HUES64 (cell line): ENCODE data around the gene SLC25A21.

ENCODE experiments used
- H3K27ac ChIP-seq: 2 replicates; pipeline ENCODE4 v1.7.0; 2013; ENCODE audit warnings: low read depth, low read length, inconsistent platforms
- H3K27me3 ChIP-seq: 2 replicates; pipeline ENCODE4 v1.6.1; 2013; ENCODE audit warnings: mild to moderate bottlenecking, low read length; ENCODE audit not compliant: insufficient read depth
- H3K36me3 ChIP-seq: 2 replicates; pipeline ENCODE4 v1.6.1; 2013; ENCODE audit warnings: mild to moderate bottlenecking, low read length; ENCODE audit not compliant: insufficient read depth
- H3K4me1 ChIP-seq: 2 replicates; pipeline ENCODE4 v1.6.1; 2013; ENCODE audit warnings: mild to moderate bottlenecking, low read length, moderate library complexity; ENCODE audit not compliant: insufficient read depth
- H3K4me3 ChIP-seq: 2 replicates; pipeline ENCODE4 v1.5.1; 2013; ENCODE audit warnings: mild to moderate bottlenecking, low read length, moderate library complexity
- H3K9ac ChIP-seq: 2 replicates; pipeline ENCODE4 v1.6.1; 2013; ENCODE audit warnings: mild to moderate bottlenecking, low read depth, low read length
- H3K9me3 ChIP-seq: 2 replicates; pipeline ENCODE4 v1.6.1; 2013; ENCODE audit warnings: low read depth, low read length; ENCODE audit not compliant: insufficient read depth
- WGBS: fragments of 150-250, 120-280 bp; methylation state at CpG from one replicate; pipeline ENCODE4 v1.1.7; 2013; ENCODE audit warnings: missing lambda C conversion rate; 5-methylcytosine and 5-hydroxymethylcytosine counted together

SLC25A21 gene

DNA sequence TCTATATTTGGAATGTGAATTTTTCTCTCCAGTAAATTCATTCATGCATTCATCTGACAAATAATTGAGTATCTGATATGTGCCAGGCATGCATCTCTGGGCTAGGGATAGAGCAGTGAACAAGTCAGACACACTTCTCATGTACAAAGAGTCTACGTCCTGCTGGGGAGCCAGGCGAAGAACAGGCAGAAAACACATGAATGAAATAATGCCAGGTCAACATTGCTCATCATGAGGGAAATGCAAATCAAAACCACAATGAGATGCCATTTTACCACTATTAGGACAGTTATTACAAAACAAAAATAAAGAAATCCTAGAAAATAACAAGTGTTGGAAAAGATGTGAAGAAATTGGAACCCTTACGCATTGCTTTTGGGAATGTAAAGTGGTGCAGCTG lies 420.5 kb downstream of the SLC25A21 start:
- Histone ChIP-seq H3K36me3 (no peaks in the 10 kb centered on the region), H3K4me1 (no peaks in the 10 kb centered on the region), H3K9me3 (0 out of 2 replicates have a peak, but pooled peaks cover 8% of the 10 kb centered on the region), H3K4me3 (no peak overlapping the region), H3K27ac (no peak overlapping the region), H3K9ac (no peak overlapping the region), H3K27me3 (no peaks in the 10 kb centered on the region)
- 98% methylated on average over 3 of the region's 3 CpGs for WGBS

DNA sequence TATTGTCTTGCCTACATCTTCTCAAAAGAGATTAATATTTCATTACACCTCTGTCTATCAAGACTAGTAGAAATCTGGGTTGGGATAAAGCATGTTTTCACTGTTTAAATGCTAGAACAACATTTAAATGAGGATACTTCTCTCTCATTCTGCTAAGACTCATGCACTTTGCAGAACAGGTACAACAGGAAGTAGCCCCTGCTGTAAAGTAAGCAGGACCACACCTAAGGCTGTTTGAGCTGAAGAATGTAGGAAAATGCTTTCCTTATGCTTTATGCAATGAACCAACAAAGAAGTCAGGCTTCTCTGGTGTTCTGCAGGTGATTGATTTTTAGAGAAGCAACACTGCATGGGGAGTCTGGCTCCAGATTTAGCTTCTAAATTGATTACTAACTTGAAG lies 421.3 kb downstream of the SLC25A21 start:
- Histone ChIP-seq H3K9ac (no peak overlapping the region), H3K36me3 (no peaks in the 10 kb centered on the region), H3K4me3 (no peak overlapping the region), H3K4me1 (no peaks in the 10 kb centered on the region), H3K27me3 (no peaks in the 10 kb centered on the region), H3K9me3 (0 out of 2 replicates have a peak, but pooled peaks cover 8% of the 10 kb centered on the region), H3K27ac (no peak overlapping the region)

DNA sequence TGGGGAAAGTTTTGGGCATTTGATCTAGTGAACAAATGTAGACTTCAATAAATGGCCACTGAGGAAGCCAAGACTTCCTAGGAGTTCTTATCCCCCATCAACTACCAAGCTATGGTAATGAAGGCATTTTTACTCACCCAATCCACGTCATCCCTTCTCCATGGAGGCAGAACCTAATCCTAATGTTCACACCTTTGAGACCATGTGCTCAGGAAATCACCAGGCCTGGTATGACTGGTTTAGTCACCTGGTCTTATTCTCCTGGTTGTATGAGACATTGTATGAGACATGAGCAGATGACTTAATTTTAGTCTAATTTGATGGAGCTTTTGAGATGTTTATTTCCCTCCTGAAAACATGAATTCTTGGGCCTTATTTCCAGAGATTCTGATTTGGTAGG lies 422.2 kb downstream of the SLC25A21 start:
- WGBS: 88% methylated on average over 1 of the region's 1 CpG
- H3K9ac ChIP-seq: no peak overlapping the region
- no peak overlapping the region for H3K27ac ChIP-seq
- H3K9me3 ChIP-seq: 0 out of 2 replicates have a peak, but pooled peaks cover 8% of the 10 kb centered on the region
- H3K27me3 ChIP-seq: no peaks in the 10 kb centered on the region
- H3K4me1 ChIP-seq: no peaks in the 10 kb centered on the region
- H3K4me3 ChIP-seq: no peak overlapping the region
- no peaks in the 10 kb centered on the region for H3K36me3 ChIP-seq

DNA sequence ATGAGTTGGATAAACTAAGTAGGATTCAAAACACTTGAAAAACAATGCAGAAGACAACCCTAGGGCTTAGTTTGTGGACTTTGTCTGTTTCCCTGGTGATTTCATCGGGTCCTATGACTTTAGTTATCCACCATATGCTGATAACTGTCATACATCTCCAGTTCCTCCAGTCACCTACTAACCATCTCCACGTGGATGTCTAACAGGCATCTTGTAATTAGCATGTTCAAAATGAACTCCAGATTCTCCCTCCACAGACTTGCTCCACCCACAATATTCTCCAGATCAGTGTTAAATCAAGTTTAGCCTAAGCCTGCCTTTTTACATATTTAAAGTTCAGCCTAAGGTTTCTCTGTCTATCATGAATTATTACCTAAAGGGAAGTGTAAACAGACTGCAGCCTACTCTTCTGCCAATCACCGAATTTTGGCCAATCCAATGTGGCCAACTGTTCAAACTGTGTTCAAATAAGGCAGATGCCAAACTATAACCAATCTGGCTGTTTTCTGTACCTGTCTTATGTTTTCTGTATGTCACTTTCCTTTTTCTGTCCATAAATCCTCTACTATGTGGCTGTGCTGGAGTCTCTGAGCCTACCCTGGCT lies 423.7 kb downstream of the SLC25A21 start:
- Histone ChIP-seq H3K9ac (no peak overlapping the region), H3K9me3 (0 out of 2 replicates have a peak, but pooled peaks cover 4% of the 10 kb centered on the region), H3K36me3 (no peaks in the 10 kb centered on the region), H3K4me3 (no peak overlapping the region), H3K4me1 (no peaks in the 10 kb centered on the region), H3K27me3 (no peaks in the 10 kb centered on the region), H3K27ac (no peak overlapping the region)
- 83% methylated on average over 3 of the region's 3 CpGs for WGBS

DNA sequence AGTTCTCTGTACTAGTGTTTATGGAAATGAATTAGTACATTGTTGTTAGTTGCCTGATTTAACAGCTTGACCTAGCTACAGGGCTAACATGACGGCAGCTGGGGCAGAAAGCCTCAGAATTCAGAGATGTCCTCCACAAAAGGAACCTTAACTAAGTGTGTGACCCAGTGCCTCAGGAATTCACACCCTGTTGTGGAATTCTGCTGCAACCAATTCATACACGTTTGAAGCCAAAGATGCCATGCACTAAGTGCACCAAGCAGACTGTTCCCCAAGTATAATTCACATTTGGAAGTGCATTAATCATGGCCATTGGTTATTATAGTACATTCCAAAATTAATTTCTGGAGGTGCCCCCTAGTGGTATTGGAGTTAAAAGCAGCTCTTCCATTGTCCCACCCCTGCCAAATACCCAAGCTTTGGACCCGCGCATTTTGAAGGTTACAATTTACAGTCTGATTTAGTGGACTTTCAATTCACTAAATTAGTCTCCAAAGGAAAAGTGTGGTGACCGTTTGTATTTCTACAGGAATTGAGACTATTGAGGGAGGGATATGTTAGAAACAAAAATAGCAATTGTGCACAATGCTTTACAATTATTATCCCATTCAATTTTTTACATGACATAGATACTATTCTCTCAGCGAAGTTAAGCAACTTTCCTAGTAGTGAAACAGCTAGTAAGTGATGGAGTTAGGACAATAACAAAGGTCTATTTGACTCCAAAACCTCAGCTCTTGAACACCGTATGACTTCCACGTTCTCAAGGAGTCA lies 424.8 kb downstream of the SLC25A21 start:
- Histone ChIP-seq H3K36me3 (no peaks in the 10 kb centered on the region), H3K9ac (no peak overlapping the region), H3K4me1 (no peaks in the 10 kb centered on the region), H3K9me3 (no peaks in the 10 kb centered on the region), H3K27me3 (no peaks in the 10 kb centered on the region), H3K4me3 (no peak overlapping the region), H3K27ac (no peak overlapping the region)
- 53% methylated on average over 6 of the region's 8 CpGs for WGBS

DNA sequence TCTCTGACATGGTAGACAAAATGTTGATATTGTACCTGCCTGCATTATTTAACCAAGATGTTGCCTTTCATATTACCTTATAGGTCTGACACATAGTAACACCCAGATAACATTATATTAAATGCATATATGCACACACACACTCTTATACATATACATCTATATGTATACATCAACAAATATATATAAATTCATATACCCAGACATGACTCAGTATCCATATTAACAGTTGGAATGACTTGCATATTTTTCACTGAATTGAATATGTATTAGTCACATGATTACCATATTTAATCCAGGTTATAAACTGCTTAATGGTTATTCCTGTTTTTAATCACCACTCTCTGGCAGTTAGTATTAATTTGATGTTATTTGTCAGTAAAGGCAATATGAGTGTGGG lies 425.5 kb downstream of the SLC25A21 start:
- Histone ChIP-seq H3K9me3 (no peaks in the 10 kb centered on the region), H3K9ac (no peak overlapping the region), H3K27ac (no peak overlapping the region), H3K4me3 (no peak overlapping the region), H3K36me3 (no peaks in the 10 kb centered on the region), H3K4me1 (no peaks in the 10 kb centered on the region), H3K27me3 (no peaks in the 10 kb centered on the region)

DNA sequence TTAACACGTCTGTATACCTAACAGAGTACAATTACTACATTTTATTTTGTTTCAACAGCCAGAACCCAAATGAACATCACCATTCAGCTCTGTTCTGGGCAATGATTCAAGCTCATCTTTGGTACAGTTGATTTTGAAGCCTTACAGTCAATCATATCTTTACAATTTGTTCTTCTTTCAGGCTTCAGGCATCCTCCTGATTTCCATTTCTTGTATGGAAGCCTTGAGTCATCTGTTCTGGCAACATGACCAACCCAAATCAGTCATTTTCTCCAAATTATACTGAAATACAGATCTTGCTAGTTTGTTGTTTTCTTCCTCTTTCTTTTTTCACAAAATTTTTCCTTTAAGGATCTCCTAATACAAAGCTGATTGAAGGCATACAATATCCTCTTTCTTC lies 430.5 kb downstream of the SLC25A21 start:
- WGBS: 80% methylated on average over 1 of the region's 1 CpG
- Histone ChIP-seq H3K27me3 (no peaks in the 10 kb centered on the region; the same call in 1 of the 2 replicates), H3K9ac (no peak overlapping the region), H3K4me3 (no peak overlapping the region), H3K27ac (no peak overlapping the region), H3K9me3 (no peaks in the 10 kb centered on the region), H3K4me1 (no peaks in the 10 kb centered on the region), H3K36me3 (no peaks in the 10 kb centered on the region)

DNA sequence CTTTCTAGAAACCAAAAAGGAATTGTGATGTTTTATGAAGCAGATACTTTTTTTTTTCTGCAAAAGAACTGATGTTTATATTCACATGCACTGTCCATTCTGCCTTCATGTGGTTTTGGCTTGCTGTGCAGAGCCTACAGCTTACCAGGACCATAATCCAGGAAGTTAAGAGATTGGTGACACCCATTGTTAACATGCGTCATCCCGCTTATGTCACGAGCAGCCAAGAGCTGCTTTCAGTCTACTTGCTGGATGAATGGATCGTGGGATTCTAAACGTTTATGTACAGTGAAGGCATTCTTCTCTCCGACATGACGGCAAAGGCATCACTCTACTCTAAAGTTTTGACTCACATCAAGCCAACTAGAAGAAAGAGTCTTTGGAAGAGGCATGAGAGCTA lies 434.1 kb downstream of the SLC25A21 start:
- Histone ChIP-seq H3K27ac (no peak overlapping the region), H3K27me3 (no peaks in the 10 kb centered on the region; the same call in 1 of the 2 replicates), H3K4me1 (no peaks in the 10 kb centered on the region), H3K9me3 (no peaks in the 10 kb centered on the region), H3K9ac (no peak overlapping the region), H3K4me3 (no peak overlapping the region), H3K36me3 (no peaks in the 10 kb centered on the region)
- WGBS: 97% methylated on average over 7 of the region's 7 CpGs

DNA sequence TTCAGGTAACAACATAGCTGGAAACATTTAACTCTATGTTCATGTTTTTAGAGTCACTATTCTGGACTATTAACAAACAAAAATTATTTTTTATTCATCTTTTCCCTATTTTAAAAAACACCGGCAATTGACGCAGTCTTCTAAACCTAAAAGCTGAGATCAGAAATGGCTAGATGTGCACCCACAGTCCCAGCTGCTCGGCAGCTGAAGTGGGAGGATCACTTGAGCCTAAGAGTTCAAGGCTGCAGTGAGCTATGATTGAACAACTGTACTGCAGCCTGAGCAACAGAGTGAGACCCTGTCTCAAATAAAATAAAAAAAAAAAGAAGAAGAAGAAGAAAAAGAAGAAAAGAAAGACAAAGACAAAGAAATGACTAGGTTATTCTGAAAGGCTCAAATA lies 446.3 kb downstream of the SLC25A21 start:
- Histone ChIP-seq H3K27me3 (no peaks in the 10 kb centered on the region), H3K9me3 (no peaks in the 10 kb centered on the region), H3K36me3 (no peaks in the 10 kb centered on the region), H3K9ac (no peak overlapping the region), H3K4me3 (no peak overlapping the region), H3K4me1 (0 out of 2 replicates have a peak, but pooled peaks cover 5% of the 10 kb centered on the region), H3K27ac (no peak overlapping the region)
- 91% methylated on average over 3 of the region's 3 CpGs for WGBS

DNA sequence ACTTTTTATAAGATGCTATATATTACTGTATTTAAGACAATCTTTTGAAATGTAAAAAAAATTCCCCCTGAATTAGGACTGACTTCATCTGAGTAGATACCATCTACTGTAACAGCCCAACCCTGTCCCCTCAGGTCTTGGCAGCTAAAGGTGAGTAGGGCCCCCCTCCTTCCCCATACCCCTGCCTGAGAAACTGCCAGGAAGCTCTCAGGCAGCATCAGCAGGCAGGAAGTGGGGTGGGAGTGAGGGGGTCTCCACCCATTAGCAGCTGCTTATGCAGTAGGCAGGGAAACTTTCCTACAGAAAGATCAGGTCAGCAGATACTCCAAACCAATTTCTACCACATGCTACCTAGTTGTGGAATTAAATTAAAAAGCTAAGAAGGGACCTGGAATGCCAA lies 448.2 kb downstream of the SLC25A21 start:
- 0 out of 2 replicates have a peak, but pooled peaks cover 5% of the 10 kb centered on the region for H3K4me1 ChIP-seq
- H3K9ac ChIP-seq: no peak overlapping the region
- no peak overlapping the region for H3K4me3 ChIP-seq
- no peaks in the 10 kb centered on the region for H3K9me3 ChIP-seq
- H3K27me3 ChIP-seq: no peaks in the 10 kb centered on the region
- H3K27ac ChIP-seq: no peak overlapping the region
- H3K36me3 ChIP-seq: no peaks in the 10 kb centered on the region

DNA sequence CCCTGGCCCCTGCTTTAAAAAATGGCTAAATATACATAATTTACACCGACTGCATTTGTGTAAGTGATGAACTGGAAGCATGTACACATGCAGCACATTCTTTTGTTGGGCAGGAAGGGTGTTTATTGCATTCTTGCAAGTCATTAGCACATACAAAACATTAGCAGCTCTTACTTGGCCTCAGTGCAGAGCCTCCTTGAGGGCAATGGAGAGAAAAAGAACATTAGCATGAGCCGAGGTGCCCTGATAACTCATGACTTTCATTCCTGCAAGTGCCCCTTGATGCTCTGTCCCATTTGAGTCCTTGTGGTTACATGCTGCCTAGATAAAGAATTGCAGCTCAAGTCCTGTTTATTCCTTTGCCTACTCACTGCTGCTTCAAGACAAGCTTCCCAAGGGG lies 448.9 kb downstream of the SLC25A21 start:
- no peaks in the 10 kb centered on the region for H3K9me3 ChIP-seq
- 0 out of 2 replicates have a peak, but pooled peaks cover 5% of the 10 kb centered on the region for H3K4me1 ChIP-seq
- no peaks in the 10 kb centered on the region for H3K27me3 ChIP-seq
- no peaks in the 10 kb centered on the region for H3K36me3 ChIP-seq
- 83% methylated on average over 2 of the region's 2 CpGs for WGBS
- no peak overlapping the region for H3K4me3 ChIP-seq
- no peak overlapping the region for H3K9ac ChIP-seq
- H3K27ac ChIP-seq: no peak overlapping the region
